Immature natural killer cell (primary cell): ENCODE data around the gene ARPC1A. TPM values are rescaled to one million over a fixed set of nuclear protein-coding genes. Genes with fewer than 3 reads are reported as not detected.
"Not testable (repeated sequence)": the region's sequence is repeated elsewhere in the genome, so short reads cannot be mapped to it uniquely, and the experiment has no call there.

Source experiments
- DNase-seq, 3 donors: peaks; one replicate each; pipeline ENCODE4 v3.0.0; 2022; ENCODE audit warnings: mixed read lengths in 1 of 3
- H3K27ac Mint-ChIP-seq, 6 donors: one replicate each; pipeline ENCODE4 v1.8.0; 2020; ENCODE audit warnings: mixed read lengths in 6 of 6, mild to moderate bottlenecking in 5 of 6, inconsistent platforms in 4 of 6, moderate library complexity in 3 of 6
- H3K27me3 Mint-ChIP-seq, 3 donors: one replicate each; pipeline ENCODE4 v1.8.0; 2020 to 2021; ENCODE audit warnings: low read depth in 3 of 3, mild to moderate bottlenecking in 3 of 3, mixed read lengths in 3 of 3, moderate library complexity in 3 of 3, inconsistent platforms in 1 of 3
- H3K36me3 Mint-ChIP-seq, 3 donors: one replicate each; pipeline ENCODE4 v1.8.0; 2020; ENCODE audit warnings: mixed read lengths in 3 of 3, inconsistent platforms in 2 of 3, mild to moderate bottlenecking in 2 of 3
- H3K4me1 Mint-ChIP-seq, 2 donors: one replicate each; pipeline ENCODE4 v1.8.0; 2020; ENCODE audit warnings: inconsistent platforms in 2 of 2, mild to moderate bottlenecking in 2 of 2, mixed read lengths in 2 of 2, moderate library complexity in 1 of 2
- H3K4me3 Mint-ChIP-seq, 5 donors: one replicate each; pipeline ENCODE4 v1.8.0; 2020; ENCODE audit warnings: mild to moderate bottlenecking in 5 of 5, mixed read lengths in 5 of 5, inconsistent platforms in 3 of 5, moderate library complexity in 3 of 5
- H3K9me3 Mint-ChIP-seq, 6 donors: one replicate each; pipeline ENCODE4 v1.8.0; 2020; ENCODE audit warnings: mild to moderate bottlenecking in 6 of 6, mixed read lengths in 6 of 6, inconsistent platforms in 4 of 6, moderate library complexity in 3 of 6
- polyA plus RNA-seq, 3 donors: library from polyadenylated mRNA; unstranded; fragments of 300-500 nt; fragmentation: Illumina TruSeq; gene quantifications; one replicate each; pipeline ENCODE4 v1.2.3, GENCODE V29; 2021

The ARPC1A gene
- polyA plus RNA-seq, 3 donors from 2014 or later: 26.6 to 49.2 (median 39.5) TPM

DNA sequence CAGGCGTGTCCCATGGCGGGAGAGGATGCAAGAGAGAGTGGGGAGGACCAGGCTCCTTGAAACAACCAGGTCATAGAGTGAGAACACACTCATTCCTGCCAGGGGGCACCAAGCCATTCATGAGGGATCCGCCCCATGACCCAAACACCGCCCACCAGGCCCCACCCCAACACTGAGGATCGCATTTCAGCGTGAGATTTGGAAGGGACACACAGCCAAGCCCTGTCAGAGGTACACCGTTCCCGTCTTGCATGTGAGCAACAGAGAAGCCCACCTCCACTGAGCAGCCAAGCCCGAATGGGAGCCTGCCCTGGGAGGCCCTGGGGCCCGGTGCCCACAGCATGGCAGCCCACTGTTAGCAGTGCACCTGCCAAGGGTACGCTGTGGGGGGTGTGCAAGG is 40.9 kb downstream of the ARPC1A start:
- Mint-ChIP-seq H3K27me3 (peaks cover 0 to 3% (median under 1%) of the 10 kb centered on the region in 3 donors), H3K4me3 (no peak overlapping the region), H3K9me3 (no peaks in the 10 kb centered on the region), H3K4me1 (peaks cover 0 to 1% of the 10 kb centered on the region in 2 donors), H3K27ac (peak overlapping the region in 1 of 6 donors; percentile 18), H3K36me3 (peaks cover 0 to 22% (median 2%) of the 10 kb centered on the region in 3 donors)
- DNase-seq: no peak

DNA sequence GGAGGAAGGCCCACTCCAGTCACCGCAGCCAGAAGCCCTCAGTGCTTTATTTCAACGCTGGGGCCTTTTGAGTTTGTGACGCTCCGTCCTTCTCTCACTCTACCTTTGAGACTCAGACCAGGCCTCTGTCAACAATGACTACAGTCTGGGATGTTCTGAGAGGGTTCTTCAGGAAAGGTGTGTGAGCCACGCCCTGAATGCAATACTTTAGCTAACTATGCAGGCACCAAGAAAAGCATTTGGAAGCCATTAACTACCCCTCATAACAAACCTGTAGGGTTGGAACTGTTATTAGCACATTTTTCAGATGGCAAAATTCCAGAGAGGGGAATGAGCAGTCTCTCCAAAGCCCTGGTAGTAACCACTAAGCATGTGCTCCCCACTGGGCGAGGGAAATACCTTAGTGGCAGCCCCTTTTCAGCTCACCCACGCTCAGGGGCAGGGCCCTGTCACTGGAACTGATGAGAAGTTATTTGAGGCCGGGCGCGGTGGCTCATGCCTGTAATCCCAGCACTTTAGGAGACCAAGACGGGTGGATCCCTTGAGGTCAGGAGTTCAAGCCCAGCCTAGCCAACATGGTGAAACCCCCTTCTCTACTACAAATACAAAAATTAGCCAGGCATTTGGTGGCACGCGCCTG is 43.2 kb downstream of the ARPC1A start:
- H3K9me3 Mint-ChIP-seq: no peaks in the 10 kb centered on the region
- peaks cover 0 to 3% (median 1%) of the 10 kb centered on the region in 3 donors for H3K27me3 Mint-ChIP-seq
- no peak overlapping the region for H3K4me3 Mint-ChIP-seq
- no peak for DNase-seq
- H3K36me3 Mint-ChIP-seq: peaks cover 0 to 18% (median 0%) of the 10 kb centered on the region in 3 donors
- H3K4me1 Mint-ChIP-seq: peaks cover 6 to 8% of the 10 kb centered on the region in 2 donors
- no peak overlapping the region for H3K27ac Mint-ChIP-seq

DNA sequence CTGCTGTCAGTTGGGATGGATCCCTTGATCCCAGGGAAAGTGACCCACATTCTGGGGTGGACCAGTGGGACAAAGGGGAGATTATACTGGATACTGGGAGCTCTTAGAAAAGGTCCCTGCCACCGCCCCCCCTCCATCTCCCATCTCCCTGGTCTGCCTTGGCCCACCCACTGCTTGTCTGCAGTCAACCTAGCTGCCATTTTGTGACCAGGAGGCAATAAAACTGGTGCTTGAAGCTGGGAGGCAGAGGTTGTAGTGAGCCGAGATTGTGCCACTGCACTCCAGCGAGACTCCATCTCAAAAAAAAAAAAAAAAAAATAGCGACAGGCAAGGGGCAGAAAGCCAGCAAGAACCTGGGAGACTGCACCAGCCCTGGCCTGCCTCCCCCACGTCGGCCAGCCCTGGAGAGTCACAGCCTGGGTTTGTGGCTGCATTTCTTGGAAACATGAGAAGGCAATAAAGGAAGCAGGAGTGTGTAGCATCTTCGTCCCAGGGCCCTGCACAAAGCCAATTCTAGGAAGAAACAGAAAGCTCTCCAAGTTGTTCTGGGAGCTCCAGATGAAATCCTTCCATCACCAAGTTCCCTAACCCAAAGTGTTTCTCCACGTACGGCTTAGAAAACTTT is 44.2 kb downstream of the ARPC1A start:
- Mint-ChIP-seq H3K36me3 (peaks cover 0 to 12% (median 0%) of the 10 kb centered on the region in 3 donors), H3K27ac (no peak overlapping the region), H3K4me3 (no peak overlapping the region), H3K9me3 (no peaks in the 10 kb centered on the region), H3K27me3 (peaks cover 0 to 3% (median 1%) of the 10 kb centered on the region in 3 donors), H3K4me1 (peaks cover 6 to 7% of the 10 kb centered on the region in 2 donors)
- no peak for DNase-seq

- H3K4me3 Mint-ChIP-seq: peak overlapping the region in 1 of 5 donors; percentile 15
- H3K9me3 Mint-ChIP-seq: no peaks in the 10 kb centered on the region
- peaks cover 0 to 6% (median 0%) of the 10 kb centered on the region in 3 donors for H3K36me3 Mint-ChIP-seq
- no peak for DNase-seq
- peaks cover 0 to 2% (median 1%) of the 10 kb centered on the region in 3 donors for H3K27me3 Mint-ChIP-seq
- H3K4me1 Mint-ChIP-seq: peaks cover 10 to 11% of the 10 kb centered on the region in 2 donors
- peak overlapping the region in 1 of 6 donors; percentile 12 for H3K27ac Mint-ChIP-seq
Measured at GRCh38 chr7:99371376-99371920, 45.8 kb downstream of the ARPC1A start.

DNA sequence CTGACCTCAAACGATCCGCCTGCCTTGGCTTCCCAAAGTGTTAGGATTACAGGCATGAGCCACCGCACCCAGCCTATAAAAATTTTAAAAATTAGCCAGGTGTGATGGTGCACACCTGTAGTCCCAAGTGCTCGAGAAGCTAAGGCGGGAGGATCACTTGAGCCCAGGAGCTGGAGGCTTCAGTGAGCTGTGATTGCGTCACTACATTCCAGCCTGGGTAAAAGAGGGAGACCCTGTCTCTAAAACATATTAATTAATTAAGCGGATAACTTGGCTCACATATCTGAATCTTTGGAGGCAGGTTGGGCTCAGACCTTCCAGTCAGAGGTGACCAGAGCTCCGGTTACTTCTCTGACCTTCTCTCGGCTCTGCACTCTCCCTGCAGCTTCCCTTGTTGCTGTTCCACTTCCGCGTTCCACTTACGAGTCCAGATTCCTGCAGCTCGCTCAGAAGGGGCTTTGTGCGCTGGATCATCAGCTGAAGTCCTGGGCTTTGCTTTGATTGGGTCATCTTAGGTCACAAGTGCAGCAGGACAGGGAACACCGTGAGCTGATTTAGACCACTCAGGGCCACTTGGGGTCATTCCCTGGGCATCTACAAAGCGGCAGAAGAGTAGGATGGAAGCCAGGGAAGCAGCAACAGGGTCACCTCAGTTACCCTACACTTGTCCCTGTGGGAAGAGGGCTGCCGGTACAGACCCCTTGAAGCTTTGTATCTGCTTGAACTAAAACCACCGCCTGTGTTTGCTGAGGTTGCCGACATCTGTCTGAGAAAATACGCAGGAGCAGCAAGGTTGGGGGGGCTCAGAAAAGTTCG is 46.8 kb downstream of the ARPC1A start:
- no peak for DNase-seq
- H3K9me3 Mint-ChIP-seq: no peaks in the 10 kb centered on the region
- H3K27ac Mint-ChIP-seq: peak overlapping the region in 4 of 6 donors; percentile 43 to 81 (median 74)
- peaks cover 13 to 16% of the 10 kb centered on the region in 2 donors for H3K4me1 Mint-ChIP-seq
- peak overlapping the region in 4 of 5 donors; percentile 69 to 83 (median 76) for H3K4me3 Mint-ChIP-seq
- H3K27me3 Mint-ChIP-seq: peaks cover 0 to 1% (median 0%) of the 10 kb centered on the region in 3 donors
- no peaks in the 10 kb centered on the region for H3K36me3 Mint-ChIP-seq

- Mint-ChIP-seq H3K36me3 (peaks cover 0 to 3% (median 0%) of the 10 kb centered on the region in 3 donors), H3K27me3 (peaks cover 0 to 1% (median 0%) of the 10 kb centered on the region in 3 donors), H3K4me1 (peaks cover 16 to 19% of the 10 kb centered on the region in 2 donors), H3K4me3 (peak overlapping the region; percentile 70 to 83 (median 81)), H3K9me3 (no peaks in the 10 kb centered on the region), H3K27ac (peak overlapping the region; percentile 40 to 85 (median 80))
- DNase-seq: no peak
Measured at GRCh38 chr7:99373091-99374066, 47.7 kb downstream of the ARPC1A start.

- H3K27ac Mint-ChIP-seq: peak within 1 kb of the TSS; percentile 40 to 88 (median 82)
- peak within 1 kb of the TSS; percentile 70 to 83 (median 81) for H3K4me3 Mint-ChIP-seq
- peaks cover 0 to 7% (median 4%) of the 10 kb centered on the region in 3 donors for H3K36me3 Mint-ChIP-seq
- DNase-seq: peak; percentile 75 to 82 (median 81)
- H3K9me3 Mint-ChIP-seq: no peaks in the 10 kb centered on the region
- peaks cover 23 to 25% of the 10 kb centered on the region in 2 donors for H3K4me1 Mint-ChIP-seq
- peaks cover 0 to 3% (median 0%) of the 10 kb centered on the region in 3 donors for H3K27me3 Mint-ChIP-seq
Measured at GRCh38 chr7:99374111-99375064, 48.7 kb downstream of the ARPC1A start, which contains the start of gene ARPC1B. TSS of gene ARPC1B (plus strand) at chr7:99374730. CDS start at chr7:99385715, 10,985 bp downstream.

DNA sequence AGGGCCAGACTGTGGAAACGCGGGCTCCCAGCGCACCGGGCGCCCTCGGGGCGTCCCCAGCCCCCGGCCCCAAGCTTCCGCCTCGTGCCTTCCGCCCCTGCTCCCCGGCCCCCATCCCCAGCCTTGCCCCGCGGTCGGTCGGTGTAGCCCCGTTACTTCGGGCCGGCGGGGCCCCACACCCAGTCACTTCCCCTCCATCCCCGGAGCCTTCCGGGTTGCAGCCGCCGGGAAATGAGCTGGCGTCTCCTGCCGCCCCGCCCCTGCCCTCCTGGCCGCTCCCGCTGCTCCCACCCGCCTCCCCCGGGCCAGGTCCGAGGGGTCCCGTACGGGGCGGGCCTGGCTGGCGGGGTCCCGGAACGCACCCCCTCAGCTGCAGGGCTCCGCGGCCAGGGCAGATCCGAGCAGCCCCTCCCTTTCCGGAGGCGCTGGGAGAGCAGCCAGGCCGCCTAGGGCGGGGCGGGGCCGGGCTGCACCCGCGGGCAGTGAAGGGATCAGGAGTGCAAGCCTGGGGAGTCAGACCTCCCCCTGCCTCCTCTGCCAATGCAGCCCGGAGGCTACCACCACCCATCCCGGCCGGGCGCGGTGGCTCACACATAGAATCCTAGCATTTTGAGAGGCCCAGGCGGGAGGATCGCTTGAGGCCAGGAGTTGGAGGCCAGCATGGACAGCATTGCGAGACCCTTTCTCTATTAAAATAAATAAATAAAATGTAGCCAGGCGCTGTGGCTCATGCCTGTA is 49.5 kb downstream of the ARPC1A start:
- Mint-ChIP-seq H3K36me3 (peaks cover 0 to 7% (median 4%) of the 10 kb centered on the region in 3 donors), H3K27ac (peak overlapping the region in 5 of 6 donors; percentile 80 to 88 (median 82)), H3K27me3 (peaks cover 0 to 5% (median 3%) of the 10 kb centered on the region in 3 donors), H3K4me1 (peaks cover 31 to 33% of the 10 kb centered on the region in 2 donors), H3K9me3 (no peaks in the 10 kb centered on the region), H3K4me3 (peak overlapping the region; percentile 69 to 83 (median 73))
- DNase-seq: peak; percentile 55 to 57 (median 57)

GRCh38 chr7:99379043-99379577 is 53.4 kb downstream of the ARPC1A start:
- peak overlapping the region; percentile 69 to 89 (median 82) for H3K4me3 Mint-ChIP-seq
- DNase-seq: peak in 1 of 3 donors; percentile 29
- H3K4me1 Mint-ChIP-seq: peaks cover 51 to 54% of the 10 kb centered on the region in 2 donors
- peak overlapping the region; percentile 96 to 99 (median 98) for H3K27ac Mint-ChIP-seq
- no peaks in the 10 kb centered on the region for H3K9me3 Mint-ChIP-seq
- peaks cover 0 to 10% (median 8%) of the 10 kb centered on the region in 3 donors for H3K36me3 Mint-ChIP-seq
- H3K27me3 Mint-ChIP-seq: peaks cover 0 to 7% (median 6%) of the 10 kb centered on the region in 3 donors

DNA sequence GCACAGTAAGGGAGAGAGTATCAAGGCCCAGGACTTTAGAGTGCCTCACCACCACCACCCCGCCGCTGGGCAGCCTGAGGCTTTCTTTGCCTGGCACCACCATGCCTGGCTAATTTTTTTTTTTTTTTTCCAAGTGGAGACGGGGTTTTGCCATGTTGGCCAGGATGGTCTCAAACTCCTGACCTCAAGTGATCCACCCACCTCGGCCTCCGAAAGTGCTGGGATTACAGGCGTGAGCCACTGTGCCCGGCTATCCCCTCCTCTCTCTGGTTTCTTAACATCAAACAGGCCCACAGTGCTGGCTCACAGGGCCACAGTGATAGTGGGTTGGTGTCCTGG is 54.0 kb downstream of the ARPC1A start:
- DNase-seq: peak in 1 of 3 donors; percentile 22
- peaks cover 56 to 59% of the 10 kb centered on the region in 2 donors for H3K4me1 Mint-ChIP-seq
- H3K9me3 Mint-ChIP-seq, H3K27me3 Mint-ChIP-seq: not testable (repeated sequence)
- H3K27ac Mint-ChIP-seq: peak overlapping the region; percentile 96 to 99 (median 98)
- H3K36me3 Mint-ChIP-seq: peaks cover 0 to 10% (median 8%) of the 10 kb centered on the region in 3 donors
- H3K4me3 Mint-ChIP-seq: peak overlapping the region; percentile 80 to 89 (median 84)
